ENCODE results near the gene WT1.
A peak's percentile ranks its signal among the peaks of the same experiment; 100 is the strongest.

WT1 gene

DNA sequence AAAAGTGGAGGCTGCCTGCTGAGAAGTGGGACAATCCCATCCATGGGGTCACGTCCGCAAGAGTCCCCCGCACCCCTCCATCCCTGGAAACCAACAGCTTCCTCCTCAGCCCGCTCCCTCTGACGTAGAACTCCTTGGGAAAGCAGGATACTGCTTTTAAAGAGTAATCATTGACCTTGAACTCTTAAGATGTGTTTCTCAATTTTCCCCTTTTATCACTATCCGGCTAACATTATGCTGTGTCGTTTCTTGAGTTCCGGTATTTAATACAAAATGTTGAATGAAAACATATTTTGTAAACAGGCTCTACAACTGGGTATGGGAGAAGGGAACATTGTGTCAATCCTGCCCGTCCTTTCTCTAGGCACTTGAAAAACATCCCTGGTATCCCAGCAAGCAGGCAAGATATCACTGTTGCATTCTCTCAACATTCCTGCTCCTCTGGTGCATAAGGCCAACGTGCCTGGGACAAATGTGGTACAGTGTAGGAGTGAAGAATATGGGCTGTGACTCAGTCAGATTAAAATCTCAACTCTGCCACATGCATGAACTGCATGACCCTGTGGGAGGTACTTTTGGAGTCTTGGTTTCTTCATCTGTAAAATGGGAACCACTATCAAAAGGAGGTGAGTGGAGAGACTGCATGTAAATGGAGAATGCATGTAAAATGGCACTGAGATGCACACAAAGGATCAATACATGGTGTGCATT is 52.8 kb downstream of the WT1 start:
- TF ChIP-seq, protein P1, sequence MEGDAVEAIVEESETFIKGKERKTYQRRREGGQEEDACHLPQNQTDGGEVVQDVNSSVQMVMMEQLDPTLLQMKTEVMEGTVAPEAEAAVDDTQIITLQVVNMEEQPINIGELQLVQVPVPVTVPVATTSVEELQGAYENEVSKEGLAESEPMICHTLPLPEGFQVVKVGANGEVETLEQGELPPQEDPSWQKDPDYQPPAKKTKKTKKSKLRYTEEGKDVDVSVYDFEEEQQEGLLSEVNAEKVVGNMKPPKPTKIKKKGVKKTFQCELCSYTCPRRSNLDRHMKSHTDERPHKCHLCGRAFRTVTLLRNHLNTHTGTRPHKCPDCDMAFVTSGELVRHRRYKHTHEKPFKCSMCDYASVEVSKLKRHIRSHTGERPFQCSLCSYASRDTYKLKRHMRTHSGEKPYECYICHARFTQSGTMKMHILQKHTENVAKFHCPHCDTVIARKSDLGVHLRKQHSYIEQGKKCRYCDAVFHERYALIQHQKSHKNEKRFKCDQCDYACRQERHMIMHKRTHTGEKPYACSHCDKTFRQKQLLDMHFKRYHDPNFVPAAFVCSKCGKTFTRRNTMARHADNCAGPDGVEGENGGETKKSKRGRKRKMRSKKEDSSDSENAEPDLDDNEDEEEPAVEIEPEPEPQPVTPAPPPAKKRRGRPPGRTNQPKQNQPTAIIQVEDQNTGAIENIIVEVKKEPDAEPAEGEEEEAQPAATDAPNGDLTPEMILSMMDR (IDR thresholded peaks at IDR 0.05), result no peak

DNA sequence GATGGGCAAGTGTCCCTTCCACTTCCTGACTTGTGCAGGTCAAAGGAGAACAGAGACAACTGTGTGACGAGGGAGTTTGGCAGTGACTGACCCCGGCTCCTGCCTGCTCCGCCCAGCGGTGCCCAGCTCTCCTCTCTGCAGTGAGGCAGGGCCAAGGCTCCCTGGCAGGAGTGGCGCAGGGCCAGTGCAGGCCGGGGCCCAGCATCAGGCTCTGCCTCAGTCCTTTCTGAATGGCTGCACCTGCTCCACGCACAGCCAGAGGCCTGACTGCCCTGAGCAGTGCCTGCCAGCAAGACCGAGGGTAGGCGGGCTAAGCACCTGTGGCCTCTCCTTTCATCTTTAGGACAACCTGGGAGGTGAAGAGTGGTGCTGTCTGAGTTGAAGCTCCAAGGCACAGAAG is 54.2 kb downstream of the WT1 start:
- TF ChIP-seq, protein P1 (IDR thresholded peaks at IDR 0.05), result no peak

DNA sequence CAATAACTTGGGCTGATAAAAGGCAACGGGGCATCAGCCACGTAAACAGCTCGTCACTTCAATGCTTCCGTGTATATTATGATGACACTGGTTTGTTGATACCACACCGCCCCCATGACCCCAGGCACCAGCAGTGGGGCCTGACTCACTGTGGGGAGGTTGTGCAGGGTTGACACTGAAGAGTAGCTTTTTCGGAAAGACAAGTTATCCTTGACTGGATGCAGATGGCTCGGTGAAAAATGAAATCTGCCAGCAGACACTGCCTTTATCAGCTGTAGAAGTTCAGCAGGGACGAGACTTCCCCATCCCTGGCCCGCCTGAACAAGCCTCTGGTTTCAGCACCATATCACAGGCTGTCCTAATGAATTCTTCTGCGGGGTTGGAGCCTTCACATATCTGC is 55.6 kb downstream of the WT1 start:
- TF ChIP-seq, protein P1 (IDR thresholded peaks at IDR 0.05), result no peak

DNA sequence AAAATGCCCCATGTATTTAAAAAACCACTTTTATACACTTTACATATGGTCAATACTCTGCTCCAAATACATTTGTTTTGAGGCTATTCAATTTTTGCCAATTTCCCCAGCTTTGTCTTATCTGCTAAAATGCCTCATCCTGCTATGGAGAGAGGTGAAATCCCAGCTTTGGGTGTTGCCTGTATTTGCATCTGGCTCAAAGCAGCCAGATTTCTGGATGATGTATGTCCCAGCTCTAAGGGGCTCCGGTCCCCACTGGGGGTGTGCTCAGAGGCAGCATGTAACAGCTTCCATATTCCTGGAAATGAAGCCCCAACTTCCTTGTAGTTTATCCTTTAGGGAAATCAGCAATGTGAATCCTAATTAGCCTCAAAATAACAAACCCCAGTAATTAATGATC is 59.5 kb downstream of the WT1 start:
- TF ChIP-seq, protein P1 (IDR thresholded peaks at IDR 0.05), result no peak

DNA sequence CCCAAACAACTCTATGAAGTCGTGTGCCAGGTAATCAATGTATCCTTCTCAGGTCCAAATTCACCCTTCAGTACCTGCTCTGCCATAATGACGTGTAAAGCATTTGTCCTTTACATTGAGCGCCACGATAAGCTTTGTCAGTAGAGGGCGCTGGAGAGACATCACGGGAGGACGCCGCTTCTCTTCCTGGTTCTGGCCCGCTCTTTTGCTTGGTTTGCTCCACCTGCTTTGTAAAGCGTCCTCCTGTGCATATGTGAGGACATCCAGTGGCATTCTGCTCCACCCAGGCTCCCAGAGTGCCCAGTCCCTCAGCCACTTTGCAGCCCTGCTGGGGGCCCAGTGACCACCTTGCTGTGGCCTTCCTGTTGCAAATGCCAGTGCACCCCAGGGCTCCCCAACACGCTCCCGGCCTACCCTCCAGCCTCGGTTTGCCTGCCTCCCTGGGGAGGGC is 61.1 kb downstream of the WT1 start:
- TF ChIP-seq, protein P1 (IDR thresholded peaks at IDR 0.05), result peak; percentile 76

DNA sequence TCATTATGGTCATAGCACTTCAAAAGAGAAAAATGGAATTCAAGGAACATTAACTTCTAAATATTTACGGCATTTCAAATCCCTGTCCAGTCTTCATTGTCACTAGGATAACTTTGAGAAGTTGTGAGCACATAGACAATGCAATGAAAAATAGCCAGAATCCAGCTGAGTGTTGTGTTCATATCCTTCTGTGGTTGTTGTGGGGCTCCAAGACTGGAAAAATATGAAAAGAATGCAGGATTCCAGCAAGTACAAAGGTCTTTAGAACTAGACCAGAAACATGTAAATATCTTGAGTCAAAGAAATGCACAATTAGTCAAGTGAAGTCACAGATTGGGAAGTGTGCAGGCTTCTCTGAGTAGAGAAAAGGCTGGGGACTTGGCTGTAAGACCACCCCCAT is 68.7 kb downstream of the WT1 start:
- TF ChIP-seq, protein P1 (IDR thresholded peaks at IDR 0.05), result no peak

DNA sequence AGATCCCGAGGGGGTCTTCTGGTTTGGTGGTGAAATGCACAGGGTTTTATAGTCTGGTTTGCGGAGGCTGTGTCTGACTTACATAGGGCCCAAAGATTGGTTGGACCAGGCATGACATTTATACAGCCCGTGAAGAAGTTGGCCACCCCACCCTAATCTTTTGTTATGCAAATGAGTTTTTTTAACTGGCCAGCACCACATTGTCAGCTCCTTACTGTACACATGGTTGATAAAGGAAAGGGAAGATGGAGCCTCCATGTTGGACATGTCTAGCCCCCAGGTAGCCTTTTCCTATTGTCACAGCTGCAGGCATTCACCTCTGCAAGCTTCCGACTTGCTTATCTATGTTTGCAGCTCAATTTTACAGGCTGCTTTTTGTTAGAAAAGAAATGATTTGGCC is 70.1 kb downstream of the WT1 start:
- TF ChIP-seq, protein P1 (IDR thresholded peaks at IDR 0.05), result no peak

DNA sequence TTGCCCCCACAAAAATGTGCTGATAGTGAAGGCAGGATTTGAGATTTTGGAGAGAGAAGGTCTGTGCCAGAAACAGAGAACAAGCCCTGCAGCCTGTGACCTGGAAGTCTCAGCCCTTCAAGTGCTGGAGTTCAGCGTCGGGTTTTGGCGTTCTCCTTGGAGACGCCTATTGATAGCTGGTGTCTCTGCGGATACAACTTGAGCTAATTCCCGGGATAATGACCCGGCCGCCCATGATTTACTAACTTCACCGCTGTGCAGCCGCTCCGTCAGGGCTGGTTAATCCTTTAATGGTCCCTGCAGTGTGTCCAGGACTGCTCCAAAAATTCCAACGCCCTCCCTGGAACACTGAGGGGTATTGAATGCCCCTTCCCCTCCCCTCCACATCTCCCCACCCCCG is 76.6 kb downstream of the WT1 start:
- TF ChIP-seq, protein P1 (IDR thresholded peaks at IDR 0.05), result no peak

All from LNCAP (cell line).